ENCODE results near the gene TEDC2. TPM values are rescaled to one million over a fixed set of nuclear protein-coding genes. Genes with fewer than 3 reads are reported as not detected.
A peak's percentile ranks its signal among the peaks of the same experiment; 100 is the strongest.

The TEDC2 gene
- total RNA-seq, 1 experiment from 2014 or later, result 45.4 TPM

DNA sequence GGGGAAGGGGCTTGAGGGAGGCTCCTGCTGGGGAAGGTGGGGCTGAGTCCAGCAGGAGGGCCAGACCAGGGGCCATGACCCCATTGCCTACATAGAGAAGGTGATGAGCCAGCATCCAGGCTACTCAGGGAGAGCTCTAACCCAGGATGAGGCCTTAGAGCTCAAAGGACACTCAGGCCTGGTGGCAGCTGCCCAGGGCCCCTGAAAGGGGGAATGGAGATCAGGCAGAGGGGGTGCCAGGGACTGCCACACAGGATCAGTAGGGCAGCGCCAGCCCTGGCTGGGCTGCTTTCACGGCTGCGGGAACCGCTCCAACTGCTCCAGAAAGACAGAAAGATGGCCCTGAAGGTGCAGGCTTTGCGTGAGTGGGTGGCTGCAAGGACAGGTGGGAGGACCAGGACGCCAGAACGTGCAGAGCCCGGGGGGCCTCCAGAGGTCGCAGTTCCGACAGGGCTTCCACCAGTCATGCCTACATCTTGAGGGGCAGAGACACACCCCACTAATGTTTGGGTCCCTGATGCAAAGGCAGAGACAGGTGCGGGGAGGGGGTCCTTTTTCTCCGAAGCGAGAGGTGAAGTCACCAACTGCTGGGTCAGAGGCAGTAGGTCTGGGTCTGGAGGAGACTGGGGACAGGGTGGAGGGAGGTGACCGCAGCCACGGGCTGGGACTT, 53.0 kb downstream of the TEDC2 start:
- no peak overlapping the region for H4K8ac ChIP-seq (replicated peaks; ENCODE audit: insufficient read length, low read depth, low read length)
- peaks cover 16% of the 10 kb centered on the region for H3K23me2 ChIP-seq (ENCODE audit: insufficient read length, low read depth, low read length, poor library complexity, severe bottlenecking)
- TF ChIP-seq, protein P1, sequence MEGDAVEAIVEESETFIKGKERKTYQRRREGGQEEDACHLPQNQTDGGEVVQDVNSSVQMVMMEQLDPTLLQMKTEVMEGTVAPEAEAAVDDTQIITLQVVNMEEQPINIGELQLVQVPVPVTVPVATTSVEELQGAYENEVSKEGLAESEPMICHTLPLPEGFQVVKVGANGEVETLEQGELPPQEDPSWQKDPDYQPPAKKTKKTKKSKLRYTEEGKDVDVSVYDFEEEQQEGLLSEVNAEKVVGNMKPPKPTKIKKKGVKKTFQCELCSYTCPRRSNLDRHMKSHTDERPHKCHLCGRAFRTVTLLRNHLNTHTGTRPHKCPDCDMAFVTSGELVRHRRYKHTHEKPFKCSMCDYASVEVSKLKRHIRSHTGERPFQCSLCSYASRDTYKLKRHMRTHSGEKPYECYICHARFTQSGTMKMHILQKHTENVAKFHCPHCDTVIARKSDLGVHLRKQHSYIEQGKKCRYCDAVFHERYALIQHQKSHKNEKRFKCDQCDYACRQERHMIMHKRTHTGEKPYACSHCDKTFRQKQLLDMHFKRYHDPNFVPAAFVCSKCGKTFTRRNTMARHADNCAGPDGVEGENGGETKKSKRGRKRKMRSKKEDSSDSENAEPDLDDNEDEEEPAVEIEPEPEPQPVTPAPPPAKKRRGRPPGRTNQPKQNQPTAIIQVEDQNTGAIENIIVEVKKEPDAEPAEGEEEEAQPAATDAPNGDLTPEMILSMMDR (conservative IDR thresholded peaks at IDR 0.05), result peak; percentile 52
- Mint-ChIP-seq H3K4me3 (peak overlapping the region; percentile 68 to 86), H3K27me3 (ENCODE audit: low read depth) (peaks cover 5% of the 10 kb centered on the region), H3K9me3 (no peaks in the 10 kb centered on the region; a peak in 1 of 5 replicates), H3K36me3 (ENCODE audit: insufficient read depth in 1 of 3, low read depth in 3 of 3) (peaks cover 2 to 11% (median 8%) of the 10 kb centered on the region in 3 experiments; a peak in 6 of 7 replicates), H3K27ac (peak overlapping the region; percentile 94 to 98 (median 97)), H3K4me1 (peaks cover 42 to 55% of the 10 kb centered on the region in 2 experiments)
- H3K79me1 ChIP-seq (ENCODE audit: insufficient read depth, low read depth, low read length, poor library complexity, severe bottlenecking), result peaks cover 4% of the 10 kb centered on the region
- H2BK20ac ChIP-seq (ENCODE audit: low read depth, low read length, poor library complexity, severe bottlenecking), result no peak overlapping the region
- H3K4ac ChIP-seq (ENCODE audit: low read depth, low read length), result no peak overlapping the region; the same call in none of the 2 replicates
- peak overlapping the region; percentile 41 for H3K18ac ChIP-seq (ENCODE audit: insufficient read length, low read depth, low read length)
- peak; percentile 72 for DNase-seq
- peak overlapping the region; percentile 58 for H3K9ac ChIP-seq (ENCODE audit: extremely low read depth, insufficient read length, low read length)
- H3K27ac ChIP-seq (ENCODE audit: insufficient read length, low read depth, low read length), result no peak overlapping the region
- peaks cover 30% of the 10 kb centered on the region; the same call in 1 of the 2 replicates for H3K79me2 ChIP-seq (ENCODE audit: insufficient read depth, low read length)
- no peak overlapping the region for H2AFZ ChIP-seq (ENCODE audit: low read length)
- no peak overlapping the region for H3T11ph ChIP-seq (ENCODE audit: low read length)
- no peak overlapping the region for H4K5ac ChIP-seq (ENCODE audit: insufficient read length, low read depth, low read length)
- peak overlapping the region; percentile 74 for H3K4me2 ChIP-seq (ENCODE audit: insufficient read depth, insufficient read length, low read length)
- peaks cover 3% of the 10 kb centered on the region; the same call in 1 of the 2 replicates for H3K4me1 ChIP-seq (ENCODE audit: insufficient read depth, low read length)
- no peaks in the 10 kb centered on the region for H4K20me1 ChIP-seq (ENCODE audit: control insufficient read depth, insufficient read depth, insufficient read length)
- no CpG with 5 or more reads among the region's 15 CpGs for WGBS (ENCODE audit: extremely low coverage, insufficient read length, low lambda C conversion rate)
- H3K27me3 ChIP-seq (ENCODE audit: insufficient read depth, low read length), result no peaks in the 10 kb centered on the region
- no peak overlapping the region for H2BK15ac ChIP-seq (ENCODE audit: low read depth, low read length)
- H3K56ac ChIP-seq (ENCODE audit: insufficient read length, low read depth, low read length), result no peak overlapping the region
- no peak overlapping the region for H4K91ac ChIP-seq (ENCODE audit: insufficient read length, low read depth, low read length)
- no peak overlapping the region for H2BK120ac ChIP-seq (ENCODE audit: low read depth, low read length, poor library complexity, severe bottlenecking)
- no peak overlapping the region for H3K23ac ChIP-seq (ENCODE audit: insufficient read length, low read depth, low read length)
- no peak overlapping the region for H2AK5ac ChIP-seq (ENCODE audit: insufficient read length, low read length)
- H2BK5ac ChIP-seq (ENCODE audit: insufficient read length, low read length), result no peak overlapping the region
- no peak overlapping the region for H2BK12ac ChIP-seq (ENCODE audit: insufficient read length, low read depth, low read length)
- peak overlapping the region; percentile 94 for H3K14ac ChIP-seq (ENCODE audit: insufficient read depth, low read length)
- no peaks in the 10 kb centered on the region for H3K9me3 ChIP-seq (ENCODE audit: control insufficient read depth, low read depth, low read length)

All from H9 (cell line).